ENCODE results near the gene S100A11. TPM values are rescaled to one million over a fixed set of nuclear protein-coding genes. Genes with fewer than 3 reads are reported as not detected.

The S100A11 gene
- total and polyA plus RNA-seq, 2 donors = 81.9 to 910 TPM

Small RNA genes within 50 kb of the gene (small RNA-seq; reads per million reads assigned to genes)
- not detected for gene SPTLC1P4

Other genes starting within 250 kb of the S100A11 start
- gene TDRKH, start 246.5 kb downstream of the S100A11 start, total RNA-seq = 4.2 TPM
- gene TDRKH, start 246.5 kb downstream of the S100A11 start, polyA plus RNA-seq = 3.1 TPM
- gene LINGO4, start 231.6 kb downstream of the S100A11 start, total RNA-seq = 0.16 TPM
- 0.19 TPM for gene LINGO4, start 231.6 kb downstream of the S100A11 start, polyA plus RNA-seq
- 1.6 TPM for gene RORC, start 205.2 kb downstream of the S100A11 start, total RNA-seq
- gene RORC, start 205.2 kb downstream of the S100A11 start, polyA plus RNA-seq = 0.71 TPM
- not detected for gene C2CD4D, start 197.2 kb downstream of the S100A11 start, total RNA-seq
- 0.05 TPM for gene C2CD4D, start 197.2 kb downstream of the S100A11 start, polyA plus RNA-seq
- not detected for gene THEM5, start 183.3 kb downstream of the S100A11 start, total RNA-seq
- gene THEM5, start 183.3 kb downstream of the S100A11 start, polyA plus RNA-seq = not detected
- gene THEM4, start 127.5 kb downstream of the S100A11 start, total RNA-seq = 16.5 TPM
- 12.5 TPM for gene THEM4, start 127.5 kb downstream of the S100A11 start, polyA plus RNA-seq
- 116 TPM for gene S100A10, start 43.1 kb downstream of the S100A11 start, total RNA-seq
- gene S100A10, start 43.1 kb downstream of the S100A11 start, polyA plus RNA-seq = 246 TPM
- not detected for gene TCHHL1, start 52.1 kb upstream of the S100A11 start, total RNA-seq
- not detected for gene TCHHL1, start 52.1 kb upstream of the S100A11 start, polyA plus RNA-seq
- not detected for gene TCHH, start 78.4 kb upstream of the S100A11 start, total RNA-seq
- gene TCHH, start 78.4 kb upstream of the S100A11 start, polyA plus RNA-seq = 0.11 TPM
- not detected for gene RPTN, start 122.2 kb upstream of the S100A11 start, total RNA-seq
- gene RPTN, start 122.2 kb upstream of the S100A11 start, polyA plus RNA-seq = not detected
- not detected for gene HRNR, start 187.2 kb upstream of the S100A11 start, total RNA-seq
- gene HRNR, start 187.2 kb upstream of the S100A11 start, polyA plus RNA-seq = not detected

Data from urinary bladder (tissue), 2 donors.